WI38 (cell line): ENCODE measurements around the gene DLST.

ENCODE experiments used
- H3K4me3 ChIP-seq: 2 replicates; pipeline ENCODE4 v1.5.1; 2011; ENCODE audit warnings: low read depth, mild to moderate bottlenecking, control low read depth, low read length
- TF ChIP-seq, protein P1 (sequence below): IDR thresholded peaks from 2 replicates; pipeline ENCODE4 v1.5.1; 2012; ENCODE audit warnings: low read depth, mild to moderate bottlenecking, control low read depth, low read length

Gene DLST

DNA sequence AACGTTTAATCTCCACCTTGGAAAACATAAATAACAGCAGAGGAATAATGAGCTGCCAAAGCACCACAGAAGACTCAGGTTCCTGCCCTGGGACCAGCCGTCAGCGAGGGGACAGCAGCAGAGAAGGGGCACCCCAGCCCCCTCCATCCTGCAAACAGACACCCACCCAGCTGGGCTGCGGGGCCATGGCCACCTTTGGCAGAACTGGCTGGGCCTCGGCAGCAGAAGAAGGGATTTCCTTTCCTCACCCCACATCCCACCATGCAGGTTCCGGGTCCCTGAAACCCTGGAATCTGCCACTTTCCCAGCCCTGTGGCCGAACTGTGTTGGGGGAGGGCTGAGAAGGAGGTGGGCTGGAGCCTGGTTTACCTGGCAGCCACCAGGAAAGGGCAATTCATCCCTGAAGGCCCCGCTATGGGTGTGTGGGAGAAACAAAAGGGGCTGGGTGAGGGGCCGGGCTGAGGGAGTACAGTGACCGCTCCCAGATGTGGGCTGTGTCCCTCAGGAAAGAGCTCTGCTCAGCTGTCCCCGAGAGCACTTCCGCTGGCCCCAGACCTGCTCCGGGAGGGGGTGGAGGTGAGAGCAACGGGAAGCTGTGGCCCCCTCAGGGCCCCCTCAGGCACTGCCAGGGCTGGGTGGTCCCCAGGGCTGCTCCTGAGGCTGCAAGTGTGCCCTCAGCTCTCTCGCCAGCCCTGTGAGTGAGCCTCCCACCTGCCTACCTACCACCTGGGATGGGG lies 69.9 kb downstream of the DLST start:
- TF ChIP-seq, protein P1, sequence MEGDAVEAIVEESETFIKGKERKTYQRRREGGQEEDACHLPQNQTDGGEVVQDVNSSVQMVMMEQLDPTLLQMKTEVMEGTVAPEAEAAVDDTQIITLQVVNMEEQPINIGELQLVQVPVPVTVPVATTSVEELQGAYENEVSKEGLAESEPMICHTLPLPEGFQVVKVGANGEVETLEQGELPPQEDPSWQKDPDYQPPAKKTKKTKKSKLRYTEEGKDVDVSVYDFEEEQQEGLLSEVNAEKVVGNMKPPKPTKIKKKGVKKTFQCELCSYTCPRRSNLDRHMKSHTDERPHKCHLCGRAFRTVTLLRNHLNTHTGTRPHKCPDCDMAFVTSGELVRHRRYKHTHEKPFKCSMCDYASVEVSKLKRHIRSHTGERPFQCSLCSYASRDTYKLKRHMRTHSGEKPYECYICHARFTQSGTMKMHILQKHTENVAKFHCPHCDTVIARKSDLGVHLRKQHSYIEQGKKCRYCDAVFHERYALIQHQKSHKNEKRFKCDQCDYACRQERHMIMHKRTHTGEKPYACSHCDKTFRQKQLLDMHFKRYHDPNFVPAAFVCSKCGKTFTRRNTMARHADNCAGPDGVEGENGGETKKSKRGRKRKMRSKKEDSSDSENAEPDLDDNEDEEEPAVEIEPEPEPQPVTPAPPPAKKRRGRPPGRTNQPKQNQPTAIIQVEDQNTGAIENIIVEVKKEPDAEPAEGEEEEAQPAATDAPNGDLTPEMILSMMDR = no peak
- H3K4me3 ChIP-seq = no peak overlapping the region

DNA sequence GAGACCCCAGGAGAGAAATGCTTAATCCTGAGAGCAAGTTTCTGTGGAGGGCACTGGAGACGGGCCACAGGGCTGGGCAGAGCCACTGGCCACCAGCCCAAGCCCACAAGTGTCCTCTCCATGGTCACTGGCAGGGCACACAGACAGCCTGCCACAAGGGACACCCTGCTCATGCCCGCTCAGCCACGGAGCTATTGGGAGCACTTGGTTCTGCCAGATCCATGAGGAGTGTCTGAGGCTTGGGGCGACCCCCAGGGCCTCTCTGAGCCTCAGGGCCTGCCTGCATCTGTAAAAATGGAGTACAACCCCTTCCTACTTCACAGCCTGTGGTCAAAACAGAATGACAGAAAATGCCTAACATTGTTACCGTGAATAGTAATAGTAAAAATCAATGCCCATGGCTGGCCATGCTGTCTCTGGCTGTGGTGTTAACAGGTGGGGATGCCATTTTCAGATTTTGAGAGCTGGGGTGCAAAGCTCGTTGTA lies 70.5 kb downstream of the DLST start:
- no peak overlapping the region for H3K4me3 ChIP-seq
- TF ChIP-seq, protein P1 = no peak

DNA sequence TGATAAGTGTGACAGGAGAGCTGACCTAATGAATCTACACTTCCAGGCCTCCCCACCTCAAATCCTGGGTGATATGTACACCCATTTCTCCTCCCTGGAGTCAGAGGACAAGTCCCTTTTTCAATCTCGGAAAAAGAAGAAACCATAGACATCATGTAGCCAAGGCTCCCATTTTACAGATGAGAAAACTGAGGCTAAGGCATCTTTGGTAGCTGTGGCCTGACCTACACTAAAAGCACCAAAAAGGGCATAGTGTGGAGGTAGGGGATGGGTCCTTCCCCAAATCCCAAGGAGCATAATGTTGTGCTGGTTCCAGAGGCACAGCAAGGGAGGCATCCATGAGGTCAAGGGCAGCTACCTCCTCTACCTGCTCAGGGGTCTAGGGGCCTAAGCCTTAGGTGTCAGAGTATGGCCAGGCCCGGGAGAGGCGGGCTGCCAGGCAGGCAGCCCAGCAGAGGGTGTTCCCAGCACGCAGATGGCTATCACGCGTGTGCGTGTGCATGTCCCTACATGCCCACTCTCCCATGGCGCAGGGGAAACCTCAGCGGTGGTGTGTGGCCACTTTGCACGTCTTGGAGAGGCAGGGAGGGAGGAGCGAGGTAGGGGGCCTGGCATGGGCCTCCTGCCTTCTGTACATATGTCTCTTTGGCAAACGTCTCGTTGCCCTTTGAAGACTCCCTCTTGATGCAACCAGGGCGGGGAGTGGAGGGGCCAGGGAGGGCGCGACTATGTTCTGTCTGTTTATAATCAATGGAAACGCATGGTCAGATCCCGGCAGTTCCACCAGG lies 71.2 kb downstream of the DLST start:
- no peak overlapping the region for H3K4me3 ChIP-seq
- TF ChIP-seq, protein P1 = no peak
